CD4-positive, alpha-beta T cell treated with Interferon gamma for 1 hour (primary cell): ENCODE measurements around the gene EOLA2.
"Not testable (repeated sequence)": the region's sequence is repeated elsewhere in the genome, so short reads cannot be mapped to it uniquely, and the experiment has no call there.

ENCODE experiments used
- DNase-seq: peaks from one replicate; pipeline ENCODE4 v3.0.0-alpha.2; 2020

EOLA2 gene

GRCh38 chrX:149932150-149932549 lies 6.1 kb downstream of the EOLA2 start:
- not testable (repeated sequence) for DNase-seq

- DNase-seq, result not testable (repeated sequence)
These were observed 6.9 kb downstream of the EOLA2 start for GRCh38 chrX:149931355-149931754.

GRCh38 chrX:149929400-149929799 lies 8.9 kb downstream of the EOLA2 start, which contains the start of gene HSFX4:
Gene HSFX4, plus strand, starts transcription at chrX:149929573. Its CDS starts 72 bp downstream, at chrX:149929645.
- DNase-seq, result not testable (repeated sequence)

- not testable (repeated sequence) for DNase-seq
These were observed 9.7 kb downstream of the EOLA2 start for GRCh38 chrX:149928635-149929034.

GRCh38 chrX:149927964-149928258 lies 10.4 kb downstream of the EOLA2 start:
- not testable (repeated sequence) for DNase-seq

- not testable (repeated sequence) for DNase-seq
These were observed 10.9 kb downstream of the EOLA2 start for GRCh38 chrX:149927245-149927963.

GRCh38 chrX:149924434-149924833 lies 13.9 kb downstream of the EOLA2 start:
- not testable (repeated sequence) for DNase-seq

GRCh38 chrX:149923836-149924235 lies 14.5 kb downstream of the EOLA2 start:
- DNase-seq, result not testable (repeated sequence)

- DNase-seq, result no peak
These were observed 21.4 kb downstream of the EOLA2 start for GRCh38 chrX:149916745-149917392.

GRCh38 chrX:149910178-149910695 lies 28.1 kb downstream of the EOLA2 start:
- DNase-seq, result no peak

- no peak for DNase-seq
These were observed 28.7 kb downstream of the EOLA2 start for GRCh38 chrX:149909324-149910177.

- no peak for DNase-seq
These were observed 29.6 kb downstream of the EOLA2 start for GRCh38 chrX:149908727-149909126.

GRCh38 chrX:149908308-149908707 lies 30.0 kb downstream of the EOLA2 start:
- DNase-seq, result no peak

- no peak for DNase-seq
These were observed 34.2 kb downstream of the EOLA2 start for GRCh38 chrX:149903889-149904748.

GRCh38 chrX:149898554-149898953 lies 39.7 kb downstream of the EOLA2 start:
- no peak for DNase-seq

- not testable (repeated sequence) for DNase-seq
These were observed 47.5 kb downstream of the EOLA2 start for GRCh38 chrX:149890828-149891227.
